MG63 (cell line): Measurements from ENCODE around the gene PTPRG. TPM values are rescaled to one million over a fixed set of nuclear protein-coding genes. Genes with fewer than 3 reads are reported as not detected.
A peak's percentile ranks its signal among the peaks of the same experiment; 100 is the strongest.

Experiments used
- DNase-seq: peaks from one replicate; pipeline ENCODE4 v3.0.0-alpha.2; 2020
- H3K27me3 ChIP-seq: fragments of 250-450 bp; sonication (Bioruptor Pico); 2 replicates; pipeline ENCODE4 v1.5.1; 2020; ENCODE audit warnings: mild to moderate bottlenecking, moderate library complexity
- H3K36me3 ChIP-seq: fragments of 250-450 bp; sonication (Bioruptor Pico); 2 replicates; pipeline ENCODE4 v1.5.1; 2020; ENCODE audit warnings: mild to moderate bottlenecking, moderate library complexity
- H3K4me3 ChIP-seq: fragments of 250-450 bp; sonication (Bioruptor Pico); 2 replicates; pipeline ENCODE4 v1.5.1; 2020; ENCODE audit warnings: mild to moderate bottlenecking, moderate library complexity
- H3K9me3 ChIP-seq: fragments of 250-450 bp; sonication (Bioruptor Pico); 2 replicates; pipeline ENCODE4 v1.5.1; 2020; ENCODE audit warnings: mild to moderate bottlenecking, moderate library complexity
- total RNA-seq: library from RNA; depleted of rRNA; stranded (reverse); fragments of >200 nt; shearing (Covaris generic); gene quantifications from 2 replicates; pipeline ENCODE4 v1.2.3, GENCODE V29; 2014; ENCODE audit warnings: low replicate concordance

PTPRG gene
- total RNA-seq, 1 experiment from 2014 or later, result 3.1 TPM

GRCh38 chr3:61649381-61650170, 88.2 kb downstream of the PTPRG start:
- no peak overlapping the region for H3K4me3 ChIP-seq
- no peak for DNase-seq

GRCh38 chr3:61650276-61650675, 88.9 kb downstream of the PTPRG start:
- peak; percentile 60 for DNase-seq
- Histone ChIP-seq H3K9me3 (no peaks in the 10 kb centered on the region), H3K27me3 (no peaks in the 10 kb centered on the region), H3K36me3 (no peaks in the 10 kb centered on the region), H3K4me3 (no peak overlapping the region)

More at GRCh38 chr3:61649381-61650170, 88.2 kb downstream of the PTPRG start:
- Histone ChIP-seq H3K9me3 (no peaks in the 10 kb centered on the region), H3K36me3 (no peaks in the 10 kb centered on the region), H3K27me3 (no peaks in the 10 kb centered on the region)

GRCh38 chr3:61650719-61651410, 89.5 kb downstream of the PTPRG start:
- Histone ChIP-seq H3K9me3 (no peaks in the 10 kb centered on the region), H3K27me3 (no peaks in the 10 kb centered on the region), H3K36me3 (no peaks in the 10 kb centered on the region), H3K4me3 (no peak overlapping the region)
- DNase-seq, result no peak

GRCh38 chr3:61657689-61658088, 96.3 kb downstream of the PTPRG start:
- no peak overlapping the region for H3K4me3 ChIP-seq
- H3K27me3 ChIP-seq, result no peaks in the 10 kb centered on the region
- DNase-seq, result no peak
- H3K9me3 ChIP-seq, result no peaks in the 10 kb centered on the region
- H3K36me3 ChIP-seq, result no peaks in the 10 kb centered on the region

- H3K4me3 ChIP-seq, result no peak overlapping the region
- no peaks in the 10 kb centered on the region for H3K9me3 ChIP-seq
- H3K36me3 ChIP-seq, result no peaks in the 10 kb centered on the region
- H3K27me3 ChIP-seq, result no peaks in the 10 kb centered on the region
- no peak for DNase-seq
These were observed 101.5 kb downstream of the PTPRG start for GRCh38 chr3:61662861-61663260.

GRCh38 chr3:61663356-61664104, 102.2 kb downstream of the PTPRG start:
- H3K9me3 ChIP-seq, result no peaks in the 10 kb centered on the region
- peak; percentile 18 for DNase-seq

GRCh38 chr3:61664105-61664482, 102.7 kb downstream of the PTPRG start:
- Histone ChIP-seq H3K4me3 (peak overlapping the region; percentile 30), H3K9me3 (no peaks in the 10 kb centered on the region), H3K27me3 (no peaks in the 10 kb centered on the region)

More at GRCh38 chr3:61663356-61664104, 102.2 kb downstream of the PTPRG start:
- Histone ChIP-seq H3K36me3 (no peaks in the 10 kb centered on the region), H3K4me3 (peak overlapping the region; percentile 30), H3K27me3 (no peaks in the 10 kb centered on the region)

GRCh38 chr3:61665121-61665520, 103.8 kb downstream of the PTPRG start:
- Histone ChIP-seq H3K36me3 (no peaks in the 10 kb centered on the region), H3K4me3 (no peak overlapping the region), H3K9me3 (no peaks in the 10 kb centered on the region), H3K27me3 (no peaks in the 10 kb centered on the region)
- DNase-seq, result no peak

More at GRCh38 chr3:61664105-61664482, 102.7 kb downstream of the PTPRG start:
- no peaks in the 10 kb centered on the region for H3K36me3 ChIP-seq
- peak; percentile 77 for DNase-seq

GRCh38 chr3:61665987-61666386, 104.6 kb downstream of the PTPRG start:
- no peak for DNase-seq
- no peak overlapping the region for H3K4me3 ChIP-seq
- no peaks in the 10 kb centered on the region for H3K9me3 ChIP-seq
- H3K27me3 ChIP-seq, result no peaks in the 10 kb centered on the region
- no peaks in the 10 kb centered on the region for H3K36me3 ChIP-seq

GRCh38 chr3:61666615-61667330, 105.4 kb downstream of the PTPRG start:
- Histone ChIP-seq H3K4me3 (no peak overlapping the region), H3K36me3 (no peaks in the 10 kb centered on the region), H3K27me3 (no peaks in the 10 kb centered on the region), H3K9me3 (no peaks in the 10 kb centered on the region)
- DNase-seq, result no peak

GRCh38 chr3:61667383-61667782, 106.0 kb downstream of the PTPRG start:
- Histone ChIP-seq H3K27me3 (no peaks in the 10 kb centered on the region), H3K9me3 (no peaks in the 10 kb centered on the region), H3K4me3 (no peak overlapping the region), H3K36me3 (no peaks in the 10 kb centered on the region)
- no peak for DNase-seq

GRCh38 chr3:61667814-61668213, 106.4 kb downstream of the PTPRG start:
- no peak for DNase-seq
- H3K9me3 ChIP-seq, result no peaks in the 10 kb centered on the region
- H3K4me3 ChIP-seq, result no peak overlapping the region
- H3K36me3 ChIP-seq, result no peaks in the 10 kb centered on the region
- H3K27me3 ChIP-seq, result no peaks in the 10 kb centered on the region

- no peaks in the 10 kb centered on the region for H3K9me3 ChIP-seq
- no peak for DNase-seq
- no peaks in the 10 kb centered on the region for H3K36me3 ChIP-seq
- H3K4me3 ChIP-seq, result no peak overlapping the region
- no peaks in the 10 kb centered on the region for H3K27me3 ChIP-seq
These were observed 107.0 kb downstream of the PTPRG start for GRCh38 chr3:61668317-61668864.

- no peaks in the 10 kb centered on the region for H3K36me3 ChIP-seq
- H3K9me3 ChIP-seq, result no peaks in the 10 kb centered on the region
- no peak for DNase-seq
- H3K27me3 ChIP-seq, result no peaks in the 10 kb centered on the region
- H3K4me3 ChIP-seq, result no peak overlapping the region
These were observed 107.8 kb downstream of the PTPRG start for GRCh38 chr3:61669203-61669602.

GRCh38 chr3:61669668-61670299, 108.4 kb downstream of the PTPRG start:
- peak; percentile 10 for DNase-seq
- no peaks in the 10 kb centered on the region for H3K36me3 ChIP-seq

GRCh38 chr3:61673651-61674050, 112.3 kb downstream of the PTPRG start:
- no peak for DNase-seq
- Histone ChIP-seq H3K27me3 (no peaks in the 10 kb centered on the region), H3K9me3 (no peaks in the 10 kb centered on the region), H3K36me3 (no peaks in the 10 kb centered on the region), H3K4me3 (no peak overlapping the region)

More at GRCh38 chr3:61669668-61670299, 108.4 kb downstream of the PTPRG start:
- Histone ChIP-seq H3K4me3 (no peak overlapping the region), H3K27me3 (no peaks in the 10 kb centered on the region), H3K9me3 (no peaks in the 10 kb centered on the region)
